G401 (cell line): ENCODE measurements around the gene TTF2. TPM values are rescaled to one million over a fixed set of nuclear protein-coding genes. Genes with fewer than 3 reads are reported as not detected.

ENCODE experiments used
- DNase-seq: peaks from one replicate; pipeline ENCODE4 v3.0.0-alpha.2; 2015; ENCODE audit warnings: low spot score
- in situ Hi-C: cut with HindIII; loops from 2 replicates; pipeline ENCODE4 v1.10.0; 2016; ENCODE audit warnings: low sequenced_read_pairs, mixed read lengths
- total RNA-seq: library from RNA; depleted of rRNA; stranded (reverse); fragments of >200 nt; shearing (Covaris generic); gene quantifications from 2 replicates; pipeline ENCODE4 v1.2.3, GENCODE V29; 2014; rRNA removed

TTF2 gene
- 19.5 and 29.0 TPM in 2 replicates for total RNA-seq

- in situ Hi-C loops = no loop called here
- DNase-seq = peak; percentile 98
Observed at GRCh38 chr1:117059678-117060440, at the start of gene TTF2. TSS of gene TTF2 (plus strand) at chr1:117060326. CDS start at chr1:117060347, 21 bp downstream.

DNA sequence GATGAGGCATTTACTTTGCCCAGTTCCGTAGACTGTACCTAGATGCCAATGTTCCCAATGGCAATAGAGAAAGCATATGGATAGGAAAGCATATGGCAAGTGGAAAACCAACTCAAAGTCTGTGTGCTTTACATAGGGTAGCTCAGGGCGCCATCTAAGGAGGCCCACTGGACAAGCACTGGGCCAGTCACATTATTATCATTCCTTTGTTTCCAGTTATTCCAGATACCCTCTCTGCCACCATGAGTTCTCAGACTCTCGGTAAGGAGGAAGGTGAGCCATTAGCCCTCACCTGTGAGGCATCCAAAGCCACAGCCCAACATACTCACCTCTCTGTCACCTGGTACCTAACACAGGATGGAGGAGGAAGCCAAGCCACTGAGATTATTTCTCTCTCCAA, 48.8 kb upstream of the TTF2 start:
- in situ Hi-C loops = no loop called here
- DNase-seq = no peak

GRCh38 chr1:117013309-117013858, 46.7 kb upstream of the TTF2 start:
- DNase-seq = no peak
- in situ Hi-C loops = no loop called here

DNA sequence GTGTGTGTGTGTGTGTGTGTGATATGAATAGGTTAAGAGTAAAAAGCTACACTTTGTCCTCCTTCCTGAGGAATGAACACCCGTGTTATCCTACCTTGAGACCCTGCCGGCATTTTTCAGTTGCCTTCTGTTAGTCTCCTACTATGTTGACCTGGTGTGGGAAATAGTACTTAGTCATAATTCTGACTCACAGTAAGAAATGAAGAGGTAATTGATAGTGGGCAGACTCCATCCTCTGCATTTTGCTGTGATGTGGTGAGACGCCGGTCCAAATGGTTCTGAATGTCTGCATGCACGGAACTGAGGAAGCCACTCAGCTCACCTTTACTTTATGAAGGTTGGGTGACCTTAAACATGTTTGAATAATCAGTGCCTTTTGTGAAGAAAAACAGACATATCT, 45.9 kb upstream of the TTF2 start:
- in situ Hi-C loops = no loop called here

GRCh38 chr1:117015724-117016123, 44.4 kb upstream of the TTF2 start:
- in situ Hi-C loops = no loop called here
- no peak for DNase-seq

More for the DNA sequence above, 45.9 kb upstream of the TTF2 start:
- no peak for DNase-seq

GRCh38 chr1:117017062-117017461, 43.1 kb upstream of the TTF2 start:
- in situ Hi-C loops = no loop called here
- no peak for DNase-seq

DNA sequence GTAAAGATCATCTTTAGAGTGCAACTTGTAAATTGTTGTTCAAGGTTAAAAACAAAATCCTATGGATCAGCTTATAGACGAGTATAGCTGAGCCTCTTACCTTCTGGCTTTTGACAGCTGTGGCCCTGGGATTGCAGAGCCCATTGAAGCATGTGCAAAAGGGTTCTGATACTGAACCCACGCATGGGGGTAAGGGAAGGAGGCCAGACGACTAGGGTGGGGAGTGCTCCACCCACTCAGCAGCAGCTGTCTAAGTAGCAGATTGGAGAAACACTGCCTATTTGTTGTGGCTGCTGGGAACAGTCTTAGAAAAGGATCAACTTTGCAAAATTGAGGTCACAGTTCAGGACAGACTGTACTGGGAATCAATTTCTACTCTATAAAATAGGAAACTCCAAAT, 42.5 kb upstream of the TTF2 start:
- in situ Hi-C loops = no loop called here
- no peak for DNase-seq

DNA sequence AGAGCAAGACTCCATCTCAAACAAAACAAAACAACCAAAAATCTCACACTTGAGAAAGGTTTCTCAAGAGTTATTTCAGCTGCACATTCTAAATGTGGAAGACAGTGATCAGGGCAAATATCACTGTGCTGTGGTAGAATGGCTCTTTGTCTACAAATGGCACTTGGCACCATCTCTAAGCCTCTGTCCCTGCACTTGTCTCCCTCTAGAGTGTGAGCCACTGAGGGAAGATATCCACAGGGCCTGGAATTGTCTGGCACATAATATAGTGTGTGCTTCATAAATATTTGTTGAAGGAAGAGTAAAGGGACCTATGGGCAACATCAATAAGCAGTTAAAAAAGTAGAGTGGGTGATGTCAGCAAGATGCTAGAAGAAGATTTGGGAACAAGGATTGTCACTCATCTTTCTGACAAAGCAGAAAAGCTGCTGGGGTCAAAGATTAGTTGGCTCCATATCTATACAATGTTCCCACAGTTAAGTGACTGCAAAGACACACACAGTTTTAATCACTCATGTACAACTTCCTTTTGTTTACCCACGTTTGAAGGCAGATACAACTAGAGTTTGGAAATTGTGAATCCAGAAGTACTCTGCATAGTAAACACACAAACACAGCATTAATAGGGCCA, 39.5 kb upstream of the TTF2 start:
- in situ Hi-C loops = no loop called here
- DNase-seq = no peak

GRCh38 chr1:117022114-117022513, 38.0 kb upstream of the TTF2 start:
- in situ Hi-C loops = no loop called here
- no peak for DNase-seq

DNA sequence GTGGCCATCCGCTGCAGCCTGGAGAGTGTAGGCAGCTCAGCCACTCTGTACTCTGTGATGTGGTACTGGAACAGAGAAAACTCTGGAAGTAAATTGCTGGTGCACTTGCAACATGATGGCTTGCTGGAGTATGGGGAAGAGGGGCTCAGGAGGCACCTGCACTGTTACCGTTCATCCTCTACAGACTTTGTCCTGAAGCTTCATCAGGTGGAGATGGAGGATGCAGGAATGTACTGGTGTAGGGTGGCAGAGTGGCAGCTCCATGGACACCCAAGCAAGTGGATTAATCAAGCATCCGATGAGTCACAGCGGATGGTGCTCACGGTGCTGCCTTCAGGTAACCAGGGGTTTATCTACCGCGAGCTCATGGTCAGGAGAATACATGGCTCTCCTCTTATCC, 34.6 kb upstream of the TTF2 start:
- no peak for DNase-seq
- in situ Hi-C loops = no loop called here

DNA sequence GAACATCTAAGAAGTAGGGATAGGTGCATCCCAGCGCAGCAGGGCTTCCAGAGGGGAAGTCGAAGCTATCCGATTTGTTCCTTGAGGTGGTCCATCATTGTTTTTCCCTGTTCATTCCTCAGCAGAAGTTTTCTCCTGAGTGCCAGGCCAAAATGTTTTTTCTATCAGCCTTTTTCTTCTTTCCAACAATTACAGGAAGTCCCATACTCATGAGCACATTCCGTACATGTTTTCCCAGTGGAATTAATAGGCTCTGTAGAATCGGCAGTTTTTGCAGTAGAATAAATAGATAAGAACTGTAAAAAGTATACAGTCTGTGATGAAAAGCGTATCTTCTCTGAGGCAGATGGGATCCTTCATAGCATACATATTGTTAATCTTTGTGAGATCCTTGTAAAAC, 33.8 kb upstream of the TTF2 start:
- no peak for DNase-seq
- in situ Hi-C loops = no loop called here

DNA sequence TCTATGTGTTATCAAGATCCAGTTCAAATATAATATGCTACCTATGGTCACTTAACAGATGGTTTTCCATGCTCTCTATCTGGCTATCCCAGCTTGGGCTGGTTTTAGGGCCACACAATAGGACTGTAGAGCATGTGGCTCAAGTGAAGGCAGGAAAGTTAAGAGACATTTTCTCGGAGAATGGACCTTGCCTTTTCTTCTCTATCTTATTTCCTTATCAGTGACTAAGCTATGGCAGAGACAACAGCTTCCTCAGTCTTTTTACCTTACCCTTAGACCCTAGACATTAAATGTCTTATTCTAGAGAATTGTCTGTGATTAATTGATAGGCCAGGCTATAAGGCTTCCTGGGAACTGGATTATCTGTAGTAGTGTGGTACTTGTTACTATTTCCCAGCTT, 30.4 kb upstream of the TTF2 start:
- in situ Hi-C loops = no loop called here
- no peak for DNase-seq

- in situ Hi-C loops = no loop called here
- no peak for DNase-seq
Observed at GRCh38 chr1:117030271-117030877, 29.8 kb upstream of the TTF2 start.

GRCh38 chr1:117032266-117032665, 27.9 kb upstream of the TTF2 start:
- in situ Hi-C loops = no loop called here
- no peak for DNase-seq

- in situ Hi-C loops = no loop called here
- DNase-seq = no peak
Observed at GRCh38 chr1:117032681-117033539, 27.2 kb upstream of the TTF2 start.

DNA sequence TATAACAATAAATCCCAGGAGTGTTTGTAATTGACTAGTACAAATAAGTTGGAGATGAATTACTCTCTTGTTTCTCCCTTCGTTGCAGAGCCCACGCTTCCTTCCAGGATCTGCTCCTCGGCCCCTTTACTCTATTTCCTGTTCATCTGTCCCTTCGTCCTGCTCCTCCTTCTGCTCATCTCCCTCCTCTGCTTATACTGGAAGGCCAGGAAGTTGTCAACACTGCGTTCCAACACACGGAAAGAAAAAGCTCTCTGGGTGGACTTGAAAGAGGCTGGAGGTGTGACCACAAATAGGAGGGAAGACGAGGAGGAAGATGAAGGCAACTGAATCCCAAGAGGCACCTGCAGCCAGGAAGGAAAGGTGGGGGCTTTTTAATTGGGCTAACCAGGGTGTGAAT, 26.4 kb upstream of the TTF2 start:
- DNase-seq = no peak
- in situ Hi-C loops = no loop called here

GRCh38 chr1:117034791-117035290, 25.3 kb upstream of the TTF2 start:
- in situ Hi-C loops = no loop called here
- no peak for DNase-seq

- DNase-seq = no peak
- in situ Hi-C loops = no loop called here
Observed at GRCh38 chr1:117036018-117036461, 24.1 kb upstream of the TTF2 start.

- DNase-seq = no peak
- in situ Hi-C loops = no loop called here
Observed at GRCh38 chr1:117037802-117038201, 22.3 kb upstream of the TTF2 start.
